Dermis microvascular lymphatic vessel endothelial cell (primary cell): ENCODE data around the gene APBA2. TPM values are rescaled to one million over a fixed set of nuclear protein-coding genes. Genes with fewer than 3 reads are reported as not detected.

ENCODE experiments used
- DNase-seq, 2 donors: peaks; one replicate each; pipeline versions ENCODE4 v3.0.0 to v3.0.0-alpha.2; 2010; ENCODE audit warnings: low read depth in 2 of 2
- total RNA-seq: library from RNA; depleted of rRNA; stranded (reverse); fragments of >200 nt; gene quantifications from 2 replicates; pipeline ENCODE4 v1.2.1, GENCODE V29; 2014

The APBA2 gene
- total RNA-seq, 1 donor from 2014 or later = 22.7 TPM

GRCh38 chr15:28915041-28915810, 29.5 kb downstream of the APBA2 start:
- DNase-seq = no peak

DNA sequence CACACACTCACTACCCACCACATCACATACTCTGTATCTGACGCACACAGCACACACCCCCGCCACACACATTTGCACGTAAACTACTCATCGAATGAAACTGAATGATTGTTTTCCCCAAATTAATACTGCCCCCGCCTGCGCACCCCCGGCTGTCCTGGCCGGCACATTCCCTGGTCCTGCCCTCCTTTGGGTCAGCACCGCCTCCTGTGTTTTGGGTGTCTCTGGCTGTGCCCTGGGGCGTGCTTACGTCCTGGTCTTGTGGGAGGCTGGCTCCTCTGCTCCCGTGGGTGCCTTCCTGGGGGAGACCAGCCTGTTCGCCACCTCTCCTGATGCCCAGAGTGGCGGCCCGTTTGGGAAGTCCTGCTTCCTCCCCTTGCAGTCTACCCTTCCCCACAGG, 30.2 kb downstream of the APBA2 start:
- no peak for DNase-seq

DNA sequence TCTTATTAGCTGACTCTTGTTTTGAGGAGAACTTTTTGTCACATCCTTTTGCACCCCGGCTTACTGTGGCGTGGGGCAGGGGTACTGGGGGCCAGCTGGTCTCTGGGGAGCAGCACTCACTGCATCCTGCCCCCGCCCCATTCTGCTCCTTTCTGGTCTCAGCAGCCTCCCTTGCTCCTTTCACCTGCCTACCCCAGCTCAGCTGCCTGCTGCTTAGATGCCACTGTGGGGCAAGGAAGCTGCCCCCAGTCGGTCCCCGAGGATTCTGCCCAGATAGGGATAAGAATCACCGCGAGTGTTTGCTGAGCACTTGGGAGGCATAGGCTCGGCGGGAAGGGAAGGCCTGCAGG, 32.0 kb downstream of the APBA2 start:
- no peak for DNase-seq

DNA sequence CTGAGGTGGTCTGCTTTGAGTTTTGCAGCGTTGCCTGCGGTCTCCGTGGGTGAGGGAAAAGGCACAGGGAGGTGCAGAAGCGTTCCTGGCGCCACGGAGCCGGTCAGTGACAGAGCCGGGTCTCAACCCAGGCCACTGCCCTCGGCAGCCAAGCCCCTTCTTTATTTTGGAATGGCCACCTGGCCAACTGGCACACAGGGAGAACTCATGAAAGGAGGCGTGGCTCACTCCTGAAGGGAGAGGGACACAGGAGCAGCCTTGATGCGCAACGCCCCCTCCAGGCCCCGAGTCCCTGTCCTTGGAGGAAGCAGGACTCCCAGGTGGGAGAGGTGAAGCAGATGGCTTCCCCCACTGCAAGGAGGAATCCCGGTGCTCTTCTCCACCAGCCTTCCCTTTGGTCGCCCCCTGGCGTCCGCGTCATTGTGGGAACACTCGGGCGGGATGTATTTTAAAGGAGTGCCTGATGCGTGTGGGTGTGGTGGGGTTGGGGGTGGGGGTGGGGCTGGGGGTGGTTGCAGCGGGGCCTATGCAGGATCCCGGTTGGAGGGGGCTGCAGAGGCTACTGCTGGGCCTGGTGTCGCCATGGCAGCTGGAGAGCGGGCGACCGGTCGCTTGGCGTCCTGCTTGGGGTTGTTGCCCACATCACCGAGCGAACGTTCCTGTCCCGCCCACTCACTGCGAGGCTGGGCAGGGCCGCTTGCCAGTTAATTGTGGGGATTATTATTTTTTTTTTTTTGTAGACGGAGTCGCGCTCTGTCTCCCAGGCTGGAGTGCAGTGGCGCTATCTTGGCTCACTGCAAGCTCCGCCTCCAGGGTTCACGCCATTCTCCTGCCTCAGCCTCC, 32.6 kb downstream of the APBA2 start:
- peak in 1 of 2 donors; percentile 37 for DNase-seq

GRCh38 chr15:28919201-28919635, 33.4 kb downstream of the APBA2 start:
- DNase-seq = no peak

DNA sequence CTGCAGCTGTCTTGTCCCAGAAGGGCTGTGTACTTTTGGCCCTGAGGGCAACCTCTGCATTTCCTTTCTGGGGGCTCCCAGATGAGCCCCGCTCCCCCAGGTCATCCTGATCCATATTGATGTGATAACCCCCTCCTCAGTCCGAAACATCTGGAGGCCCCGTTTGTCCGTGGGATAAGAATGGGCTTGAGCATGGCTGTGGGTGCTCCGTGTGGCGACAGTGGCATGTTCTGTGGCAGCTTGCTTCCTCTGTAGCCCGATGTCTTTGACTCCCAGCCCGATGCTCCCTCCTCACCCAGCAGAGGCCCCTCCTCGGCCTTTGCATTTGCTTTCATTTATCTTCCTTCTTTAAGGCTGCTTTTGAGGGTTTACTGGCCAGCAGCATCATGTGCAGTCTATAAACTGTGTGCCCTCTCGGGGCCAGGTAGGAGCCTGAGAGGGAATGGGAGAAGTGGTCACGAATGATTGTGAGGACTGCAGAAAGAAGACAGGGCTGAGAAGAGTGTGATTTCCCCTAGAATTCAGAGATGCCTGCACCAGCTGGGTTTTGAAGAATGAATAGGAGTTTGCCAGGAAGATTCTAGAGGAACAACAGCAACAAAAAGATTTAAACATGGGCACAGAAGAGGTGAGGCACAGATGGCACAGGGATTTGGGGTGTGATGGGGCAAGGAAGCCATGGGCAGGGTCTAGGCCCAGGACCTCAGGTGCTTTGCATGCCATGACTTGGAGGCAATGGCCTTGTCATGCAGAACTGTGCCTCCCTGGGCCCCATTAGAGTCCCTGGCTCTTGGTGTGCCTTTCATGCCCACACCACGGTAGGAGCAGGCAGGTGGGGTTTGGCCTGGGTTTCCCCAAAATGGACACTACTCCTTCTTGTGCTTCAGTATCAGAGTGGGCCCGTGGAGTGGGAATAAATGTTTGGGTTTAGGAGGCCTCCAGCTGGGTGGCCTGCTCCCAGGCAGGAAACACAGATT, 34.2 kb downstream of the APBA2 start:
- no peak for DNase-seq

- DNase-seq = no peak
These were observed 35.1 kb downstream of the APBA2 start for GRCh38 chr15:28920781-28921331.

DNA sequence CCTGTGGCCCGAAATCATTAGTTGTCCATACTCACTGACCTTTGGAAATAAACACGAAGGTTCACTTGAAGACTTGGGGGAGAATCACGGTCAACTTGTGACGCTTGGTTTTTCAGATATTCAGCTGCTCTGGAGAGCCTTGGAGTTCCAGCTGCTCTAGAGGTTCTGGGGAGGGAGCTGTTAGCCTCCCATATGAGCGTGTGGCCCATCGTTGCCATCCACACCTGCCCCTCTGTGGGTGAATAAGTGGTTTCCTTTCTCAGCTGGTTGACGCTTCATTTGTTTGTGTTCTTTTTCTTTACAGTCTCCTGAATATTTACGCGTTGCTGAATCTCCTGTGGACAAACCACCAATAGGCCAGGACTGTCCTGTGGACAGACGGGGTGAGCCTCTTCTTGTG, 35.6 kb downstream of the APBA2 start:
- no peak for DNase-seq

- DNase-seq = no peak
These were observed 36.3 kb downstream of the APBA2 start for GRCh38 chr15:28921919-28922706.

DNA sequence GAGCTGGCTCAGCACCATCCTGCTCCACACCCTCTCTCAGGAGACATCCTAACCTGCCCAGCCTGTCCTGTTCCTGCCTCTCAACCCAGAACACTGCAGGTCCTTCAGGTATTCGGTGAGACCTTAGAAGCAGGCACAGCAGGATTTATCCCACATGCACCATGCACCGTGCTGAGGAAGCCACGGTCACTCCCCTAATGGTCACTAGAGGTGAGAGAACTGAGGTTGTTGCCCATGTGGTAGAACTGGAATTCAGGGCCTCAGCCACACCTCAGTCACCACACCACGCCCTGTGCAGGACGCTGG, 36.9 kb downstream of the APBA2 start:
- DNase-seq = no peak

GRCh38 chr15:28923726-28924280, 38.0 kb downstream of the APBA2 start:
- no peak for DNase-seq

- DNase-seq = no peak
These were observed 41.3 kb downstream of the APBA2 start for GRCh38 chr15:28927043-28927442.

GRCh38 chr15:28929200-28929599, 43.4 kb downstream of the APBA2 start:
- DNase-seq = no peak

DNA sequence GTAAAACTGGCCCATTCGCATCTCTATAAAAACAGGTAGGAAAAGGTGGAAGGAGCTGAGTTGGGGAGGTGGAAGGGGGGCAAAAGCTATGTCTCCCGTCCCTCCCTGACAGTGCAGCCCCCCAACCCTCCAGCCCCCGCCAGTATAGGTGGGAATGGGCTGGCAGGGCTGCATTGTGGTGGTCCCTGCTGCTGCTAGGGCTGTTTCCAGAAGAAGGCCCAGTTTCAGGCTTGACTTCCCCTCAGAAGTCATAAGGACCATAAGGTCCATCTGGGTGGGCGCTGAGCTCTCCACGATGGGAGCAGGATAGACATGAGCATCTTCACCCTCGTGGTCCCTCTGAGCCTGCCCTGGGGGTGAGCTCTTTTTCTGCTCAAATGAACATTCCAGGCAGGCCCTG, 44.2 kb downstream of the APBA2 start:
- no peak for DNase-seq

GRCh38 chr15:28930476-28931291, 44.9 kb downstream of the APBA2 start:
- DNase-seq = no peak

DNA sequence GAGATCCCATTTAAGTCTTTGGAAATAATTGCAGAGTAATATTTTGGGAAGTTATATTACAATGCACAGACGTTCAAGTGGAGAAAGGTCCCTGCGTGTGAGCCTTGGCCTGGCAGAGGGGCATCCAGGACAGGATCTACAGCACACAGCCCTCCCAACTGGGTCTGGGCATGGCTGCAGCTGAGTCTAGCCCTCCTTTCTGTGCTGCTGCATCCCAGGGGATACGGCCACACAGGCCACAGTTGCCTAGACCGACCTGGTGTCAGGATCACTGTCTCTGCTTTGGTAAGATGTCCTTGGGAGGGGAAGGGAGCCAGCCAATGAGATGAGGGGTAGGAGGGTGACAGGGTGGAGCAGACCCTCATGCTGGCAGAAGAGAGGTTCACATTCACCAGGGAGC, 46.1 kb downstream of the APBA2 start:
- no peak for DNase-seq

- no peak for DNase-seq
These were observed 46.6 kb downstream of the APBA2 start for GRCh38 chr15:28932361-28932760.

DNA sequence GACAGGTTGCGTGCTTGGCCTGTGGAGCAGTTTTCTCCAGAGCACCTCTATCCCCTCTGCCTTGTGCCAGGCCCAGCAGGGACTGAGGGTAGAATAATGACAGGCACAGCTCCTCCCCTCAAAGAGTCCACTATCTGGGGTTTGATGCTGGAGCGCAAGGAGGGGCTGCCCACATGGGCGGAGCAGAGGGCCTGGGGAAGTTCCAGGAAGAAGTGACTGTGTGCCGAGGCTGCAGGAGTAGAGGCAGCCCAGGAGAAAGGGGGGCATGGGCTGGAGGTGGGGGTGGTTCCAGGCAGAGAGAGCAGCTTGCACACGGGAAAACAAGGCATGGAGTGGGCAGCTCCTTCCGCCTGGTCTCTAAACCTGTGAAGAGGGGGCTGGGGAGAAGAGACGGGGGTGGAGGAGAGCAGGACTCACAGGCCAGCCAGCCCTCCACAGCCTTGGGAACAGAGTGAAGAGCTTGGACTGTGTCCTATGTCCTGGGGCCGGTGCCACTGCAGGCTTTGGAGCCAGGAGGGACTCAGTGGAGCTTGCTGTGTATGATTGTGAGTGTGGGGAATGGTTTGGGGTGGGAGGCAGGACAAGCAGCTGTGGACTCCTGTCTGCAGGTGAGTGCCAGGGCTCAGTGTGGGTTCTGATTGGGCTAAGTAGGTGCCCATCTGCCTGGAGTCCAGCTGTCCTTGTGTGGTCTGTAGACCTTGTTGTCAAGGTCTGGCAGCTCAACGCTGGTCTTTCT, 48.1 kb downstream of the APBA2 start:
- no peak for DNase-seq

DNA sequence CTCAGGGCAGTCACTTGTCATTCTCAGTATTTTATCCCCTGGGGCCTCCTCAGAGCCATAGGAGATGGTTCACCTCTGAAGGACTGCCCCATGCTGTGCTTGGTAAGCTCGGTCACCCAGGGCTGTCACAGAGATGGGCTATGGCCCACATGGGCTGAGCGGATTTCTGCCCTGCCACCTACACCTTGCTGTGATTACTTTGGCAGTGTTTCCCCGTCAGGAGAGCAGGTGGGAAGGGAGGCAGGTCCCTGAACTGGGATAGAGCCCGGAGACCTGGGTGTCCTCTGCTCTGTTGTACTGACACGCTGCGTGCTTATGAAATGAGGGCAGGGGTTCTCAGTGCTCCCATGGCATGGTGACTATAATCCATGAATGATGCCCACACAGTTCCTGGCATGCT, 48.9 kb downstream of the APBA2 start:
- DNase-seq = no peak
